IPS-18a (cell line): ENCODE results near the gene FCRLA.
"Not testable (repeated sequence)": the region's sequence is repeated elsewhere in the genome, so short reads cannot be mapped to it uniquely, and the experiment has no call there.

Experiments
- H3K27ac ChIP-seq: one replicate; pipeline ENCODE4 v1.5.1; 2013; ENCODE audit warnings: low read length
- H3K27me3 ChIP-seq: one replicate; pipeline ENCODE4 v1.6.1; 2013; ENCODE audit warnings: mild to moderate bottlenecking, low read length; ENCODE audit not compliant: control insufficient read depth, insufficient read depth
- H3K36me3 ChIP-seq: one replicate; pipeline ENCODE4 v1.6.1; 2013; ENCODE audit warnings: low read depth, low read length; ENCODE audit not compliant: control insufficient read depth
- H3K4me1 ChIP-seq: one replicate; pipeline ENCODE4 v1.6.1; 2013; ENCODE audit warnings: low read depth, low read length; ENCODE audit not compliant: control insufficient read depth
- H3K4me3 ChIP-seq: one replicate; pipeline ENCODE4 v1.5.1; 2013; ENCODE audit warnings: low read length
- H3K9ac ChIP-seq: one replicate; pipeline ENCODE4 v1.6.1; 2013; ENCODE audit warnings: mild to moderate bottlenecking, low read length, moderate library complexity
- H3K9me3 ChIP-seq: one replicate; pipeline ENCODE4 v1.6.1; 2013; ENCODE audit warnings: low read depth, low read length; ENCODE audit not compliant: control insufficient read depth

The FCRLA gene, protein sequence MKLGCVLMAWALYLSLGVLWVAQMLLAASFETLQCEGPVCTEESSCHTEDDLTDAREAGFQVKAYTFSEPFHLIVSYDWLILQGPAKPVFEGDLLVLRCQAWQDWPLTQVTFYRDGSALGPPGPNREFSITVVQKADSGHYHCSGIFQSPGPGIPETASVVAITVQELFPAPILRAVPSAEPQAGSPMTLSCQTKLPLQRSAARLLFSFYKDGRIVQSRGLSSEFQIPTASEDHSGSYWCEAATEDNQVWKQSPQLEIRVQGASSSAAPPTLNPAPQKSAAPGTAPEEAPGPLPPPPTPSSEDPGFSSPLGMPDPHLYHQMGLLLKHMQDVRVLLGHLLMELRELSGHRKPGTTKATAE

DNA sequence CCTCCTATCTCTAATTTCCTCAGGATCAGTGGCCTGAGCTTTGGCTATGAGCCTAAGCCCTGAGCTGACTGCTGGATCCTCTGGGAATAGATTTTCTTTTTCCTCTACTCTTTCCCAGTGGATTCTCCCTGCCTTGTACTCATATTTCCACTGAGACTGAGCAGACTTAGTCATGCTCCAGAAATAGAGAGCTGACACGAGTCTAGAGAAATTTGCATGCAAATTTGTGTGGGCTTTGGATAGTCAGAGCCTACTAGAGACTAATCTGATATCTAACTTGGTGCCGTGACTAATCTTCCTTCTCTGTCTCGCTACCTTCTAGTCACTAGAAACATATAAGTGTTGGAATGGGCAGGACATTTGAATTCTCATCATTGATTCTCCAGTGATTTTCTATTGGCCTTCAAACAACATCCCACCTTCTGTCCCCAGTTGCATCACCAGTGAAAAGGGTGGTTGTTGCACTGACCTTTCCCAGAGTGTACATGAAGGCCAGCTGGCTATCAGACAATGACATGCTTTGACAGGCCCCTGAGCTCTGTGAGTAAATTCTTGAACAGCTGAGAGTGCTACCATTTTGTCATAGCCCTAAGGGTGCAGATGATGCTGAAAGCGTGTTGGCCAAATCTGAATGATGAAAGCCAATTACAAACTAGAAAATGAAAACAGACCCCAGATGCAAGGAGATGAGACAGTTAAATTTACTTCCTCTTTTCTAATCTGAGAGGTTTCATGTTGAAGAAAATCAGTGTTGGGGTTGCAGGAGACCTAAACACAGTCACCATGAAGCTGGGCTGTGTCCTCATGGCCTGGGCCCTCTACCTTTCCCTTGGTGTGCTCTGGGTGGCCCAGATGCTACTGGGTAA is at the start of gene FCRLA:
Gene FCRLA, plus strand, starts transcription at position 748 of the 866 bp plus-strand sequence. Its CDS starts 36 bp downstream, at position 784.
- no peaks in the 10 kb centered on the region for H3K27me3 ChIP-seq
- H3K9me3 ChIP-seq, result no peaks in the 10 kb centered on the region
- no peak within 1 kb of the TSS for H3K27ac ChIP-seq
- H3K4me3 ChIP-seq, result no peak within 1 kb of the TSS
- no peaks in the 10 kb centered on the region for H3K36me3 ChIP-seq
- no peak within 1 kb of the TSS for H3K9ac ChIP-seq
- H3K4me1 ChIP-seq, result no peaks in the 10 kb centered on the region

DNA sequence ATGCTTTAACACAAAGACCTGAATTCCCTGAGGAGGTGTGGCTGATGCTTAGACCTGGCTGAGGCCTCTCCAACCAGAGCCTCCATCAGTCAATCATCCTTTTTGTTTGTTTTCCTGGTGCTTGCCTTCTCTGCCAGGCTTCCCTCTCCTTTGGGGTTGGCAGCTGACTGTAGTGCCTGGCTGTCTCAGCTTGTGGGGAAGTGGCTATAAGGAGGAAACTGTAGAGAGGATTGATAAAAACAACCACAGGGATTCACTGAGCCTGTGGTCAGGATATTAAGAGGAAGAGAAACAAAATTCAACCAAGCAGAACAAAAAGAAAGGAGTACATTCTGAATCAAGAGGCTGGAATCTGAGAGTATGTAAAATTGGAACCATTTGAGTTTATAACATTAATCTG is 48.5 kb upstream of the FCRLA start:
- H3K27ac ChIP-seq, H3K9me3 ChIP-seq, H3K9ac ChIP-seq, H3K4me3 ChIP-seq, H3K4me1 ChIP-seq, H3K27me3 ChIP-seq, H3K36me3 ChIP-seq: not testable (repeated sequence)

DNA sequence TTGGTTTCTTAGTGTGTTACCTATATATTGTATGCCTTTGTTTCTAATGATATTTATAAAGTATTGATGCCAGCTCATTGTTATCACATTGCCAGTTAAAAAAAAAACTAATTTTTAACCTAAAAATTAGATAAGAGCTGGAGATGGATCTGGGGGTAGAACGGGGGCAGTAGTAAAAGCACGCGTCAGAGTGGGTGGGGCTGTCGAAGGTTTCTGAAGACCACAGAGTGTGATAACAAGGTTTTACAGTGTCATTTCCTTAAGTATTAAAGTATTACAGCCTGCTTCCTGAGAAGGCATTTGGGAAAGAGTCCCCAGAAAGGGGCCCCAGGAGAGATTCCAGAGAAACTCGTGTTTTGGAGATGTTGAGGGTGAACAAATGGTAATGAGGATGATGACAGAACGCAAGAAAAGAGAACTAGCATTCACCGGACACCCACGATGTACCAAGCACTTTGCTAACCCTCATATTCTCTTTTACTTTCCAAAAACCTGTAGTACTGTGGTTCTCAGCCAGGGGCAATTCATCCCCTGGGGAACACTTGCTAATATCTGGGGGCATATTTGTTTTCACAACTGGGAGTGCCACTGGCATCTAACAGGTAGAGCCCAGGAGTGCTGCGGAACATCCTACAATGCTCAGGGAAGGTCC is 45.2 kb upstream of the FCRLA start:
- H3K9me3 ChIP-seq, H3K27me3 ChIP-seq, H3K36me3 ChIP-seq, H3K4me3 ChIP-seq, H3K27ac ChIP-seq, H3K9ac ChIP-seq, H3K4me1 ChIP-seq: not testable (repeated sequence)

DNA sequence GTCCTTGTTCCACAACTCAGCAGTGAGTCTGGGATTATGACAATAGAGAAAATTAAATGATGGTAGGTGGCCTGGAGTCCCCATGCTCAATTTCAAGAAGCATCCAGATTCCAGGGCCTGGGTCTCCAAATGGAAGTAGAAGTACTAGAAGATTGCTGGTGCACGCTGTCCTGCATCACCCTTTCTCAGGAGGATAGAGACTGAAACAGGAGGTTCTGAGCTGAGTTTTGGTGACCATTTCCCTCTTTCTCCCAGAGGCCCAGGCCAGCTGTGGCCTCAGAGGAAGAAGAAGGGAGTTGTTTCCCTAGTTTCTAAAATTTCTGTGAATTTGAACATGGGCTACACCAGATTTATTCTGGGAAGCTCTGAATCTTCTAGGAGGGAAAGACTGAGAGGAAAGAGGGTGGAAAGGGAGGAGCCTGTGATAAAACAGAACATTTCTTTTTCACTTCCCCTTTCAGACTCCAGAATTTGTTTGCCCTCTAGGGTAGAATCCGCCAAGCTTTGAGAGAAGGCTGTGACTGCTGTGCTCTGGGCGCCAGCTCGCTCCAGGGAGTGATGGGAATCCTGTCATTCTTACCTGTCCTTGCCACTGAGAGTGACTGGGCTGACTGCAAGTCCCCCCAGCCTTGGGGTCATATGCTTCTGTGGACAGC is 44.2 kb upstream of the FCRLA start, which contains the start of gene FCGR2B:
Gene FCGR2B, plus strand, starts transcription at position 460 of the 656 bp plus-strand sequence. Its CDS starts 99 bp downstream, at position 559.
- not testable (repeated sequence) for H3K9me3 ChIP-seq, H3K4me3 ChIP-seq, H3K36me3 ChIP-seq, H3K9ac ChIP-seq, H3K4me1 ChIP-seq, H3K27me3 ChIP-seq, H3K27ac ChIP-seq

DNA sequence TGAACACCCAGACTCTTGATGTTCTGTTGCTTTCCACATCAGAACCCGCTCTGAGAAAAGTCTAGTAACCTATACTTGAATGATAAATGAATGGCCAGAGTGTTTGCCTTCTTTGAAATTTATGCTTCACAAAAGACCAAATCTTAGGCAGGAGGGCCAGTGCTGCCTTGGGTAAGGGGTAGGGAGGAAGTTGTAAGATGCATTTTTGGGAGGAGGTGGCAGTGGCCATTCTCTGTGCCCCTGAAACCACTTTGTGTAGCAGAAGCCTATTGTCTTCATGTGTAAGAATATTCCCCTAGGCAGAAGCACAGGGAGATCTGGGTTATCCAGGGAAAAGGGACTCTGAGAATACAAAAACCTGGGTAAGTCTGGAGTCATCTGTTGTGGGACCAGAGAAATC is 43.5 kb upstream of the FCRLA start:
- not testable (repeated sequence) for H3K9ac ChIP-seq, H3K9me3 ChIP-seq, H3K4me1 ChIP-seq, H3K27me3 ChIP-seq, H3K4me3 ChIP-seq, H3K27ac ChIP-seq, H3K36me3 ChIP-seq

DNA sequence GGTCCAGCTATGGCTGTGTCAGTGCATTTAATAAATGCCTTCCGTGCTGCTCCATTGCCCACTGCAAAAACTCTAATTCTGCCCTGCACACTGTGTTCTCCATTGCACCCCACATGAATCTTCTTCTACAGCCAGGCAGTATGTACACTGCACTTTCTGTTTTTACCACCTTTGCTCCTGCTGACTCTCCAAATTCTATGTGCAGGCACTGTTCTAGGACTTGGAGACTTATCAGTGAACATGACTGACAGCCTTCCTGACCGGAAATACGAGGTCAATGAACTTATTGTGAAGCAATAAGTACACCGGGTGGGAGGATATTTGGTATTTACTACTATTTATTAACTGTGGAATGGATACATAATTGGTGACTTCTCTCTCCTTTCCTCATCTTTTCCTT is 42.3 kb upstream of the FCRLA start:
- not testable (repeated sequence) for H3K4me1 ChIP-seq, H3K27ac ChIP-seq, H3K9ac ChIP-seq, H3K36me3 ChIP-seq, H3K27me3 ChIP-seq, H3K9me3 ChIP-seq, H3K4me3 ChIP-seq

DNA sequence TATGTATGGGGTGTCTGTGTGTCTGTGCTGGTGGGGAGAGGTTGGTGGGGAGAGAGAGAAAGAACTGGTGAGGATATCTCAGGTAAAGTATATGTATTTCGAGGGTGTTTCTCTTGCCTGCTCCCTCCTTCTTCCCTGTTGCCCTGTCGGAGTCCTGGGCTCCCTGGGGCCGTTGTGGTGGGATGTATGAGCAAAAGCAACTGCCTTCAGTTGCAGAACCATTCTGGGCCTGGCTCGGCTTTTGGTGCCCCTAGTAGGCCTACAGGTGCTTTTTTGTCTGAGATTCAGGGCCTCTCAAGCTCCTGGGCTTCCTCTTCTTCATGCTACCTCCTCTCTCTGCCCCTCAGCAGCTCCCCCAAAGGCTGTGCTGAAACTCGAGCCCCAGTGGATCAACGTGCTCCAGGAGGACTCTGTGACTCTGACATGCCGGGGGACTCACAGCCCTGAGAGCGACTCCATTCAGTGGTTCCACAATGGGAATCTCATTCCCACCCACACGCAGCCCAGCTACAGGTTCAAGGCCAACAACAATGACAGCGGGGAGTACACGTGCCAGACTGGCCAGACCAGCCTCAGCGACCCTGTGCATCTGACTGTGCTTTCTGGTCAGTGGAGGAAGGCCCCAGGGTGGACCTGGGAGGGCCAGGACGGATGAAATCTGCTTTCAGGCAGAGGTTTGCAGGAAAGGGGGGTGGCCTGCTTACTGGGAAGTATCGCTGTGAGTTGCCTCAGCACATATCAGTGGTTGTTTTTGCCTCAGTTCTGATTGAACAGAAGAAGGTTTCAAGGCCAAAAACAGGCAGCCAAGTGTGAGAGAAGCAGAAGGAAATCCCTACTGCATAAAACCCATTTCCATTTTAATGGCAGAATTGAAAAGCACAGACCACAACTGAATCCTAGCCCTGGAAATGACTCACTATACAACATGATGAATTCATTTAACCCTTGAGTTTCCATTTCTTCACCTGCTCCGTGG is 35.7 kb upstream of the FCRLA start:
- H3K27ac ChIP-seq, H3K27me3 ChIP-seq, H3K9ac ChIP-seq, H3K4me1 ChIP-seq, H3K4me3 ChIP-seq, H3K36me3 ChIP-seq, H3K9me3 ChIP-seq: not testable (repeated sequence)

DNA sequence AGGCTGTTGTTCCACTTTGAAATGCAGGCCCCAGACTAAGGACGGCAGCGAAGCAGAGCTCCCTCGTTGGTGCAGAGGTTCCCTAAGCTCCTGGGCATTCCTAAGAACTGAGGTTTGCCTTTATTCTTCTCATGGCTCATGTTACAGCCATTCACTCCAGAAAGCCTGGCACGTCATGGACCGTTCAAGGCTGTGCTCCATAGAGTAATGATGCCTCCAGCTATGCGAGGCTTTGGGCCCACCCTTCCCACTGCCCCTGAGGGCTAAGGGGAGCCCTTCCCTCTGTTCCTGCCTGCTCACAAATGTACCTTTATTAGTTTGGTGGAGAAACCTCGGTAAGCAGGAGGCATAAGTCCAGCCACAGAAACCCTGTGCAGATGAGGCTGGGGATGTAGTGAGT is 33.6 kb upstream of the FCRLA start:
- not testable (repeated sequence) for H3K4me1 ChIP-seq, H3K27me3 ChIP-seq, H3K9ac ChIP-seq, H3K36me3 ChIP-seq, H3K4me3 ChIP-seq, H3K9me3 ChIP-seq, H3K27ac ChIP-seq

DNA sequence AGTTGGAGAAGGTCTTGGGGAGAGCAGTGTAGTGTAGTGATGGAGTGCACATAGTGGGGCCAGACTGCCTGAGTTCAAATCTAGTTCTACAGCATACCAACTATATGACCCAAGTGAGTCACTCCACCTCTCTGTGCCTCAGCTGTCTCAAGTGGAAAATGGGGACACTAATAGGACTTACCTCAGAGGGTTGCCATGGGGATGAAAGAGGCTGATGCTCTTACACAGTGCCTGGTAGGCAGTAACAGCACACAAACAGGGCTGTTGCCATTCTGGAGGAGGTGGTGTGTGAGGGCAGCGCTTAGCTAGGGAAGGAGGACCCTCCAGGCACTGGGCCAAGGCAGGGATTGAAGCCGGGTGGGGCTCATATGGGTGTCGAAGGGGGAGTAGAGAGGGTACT is 32.6 kb upstream of the FCRLA start:
- H3K9ac ChIP-seq, H3K27me3 ChIP-seq, H3K4me1 ChIP-seq, H3K9me3 ChIP-seq, H3K4me3 ChIP-seq, H3K27ac ChIP-seq, H3K36me3 ChIP-seq: not testable (repeated sequence)

DNA sequence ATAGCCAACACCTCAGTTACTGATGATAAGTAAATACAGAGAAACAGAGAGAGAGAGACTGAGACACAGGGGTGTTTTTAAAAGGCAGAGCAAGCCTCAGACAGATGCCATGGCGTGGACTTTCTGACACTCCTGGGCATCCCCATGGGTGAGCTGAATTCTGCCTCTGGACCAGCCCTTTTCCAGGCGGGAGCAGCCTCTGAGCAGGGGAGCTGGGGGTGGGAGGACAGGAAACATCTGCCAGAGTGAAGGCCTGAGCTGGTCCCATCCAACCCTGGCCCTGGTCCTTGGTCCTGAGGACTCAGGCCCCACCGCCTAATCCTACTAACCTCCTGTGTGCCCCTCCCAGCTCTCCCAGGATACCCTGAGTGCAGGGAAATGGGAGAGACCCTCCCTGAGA is 32.1 kb upstream of the FCRLA start:
- H3K27me3 ChIP-seq, H3K9ac ChIP-seq, H3K36me3 ChIP-seq, H3K27ac ChIP-seq, H3K9me3 ChIP-seq, H3K4me1 ChIP-seq, H3K4me3 ChIP-seq: not testable (repeated sequence)
